Astrocyte (in vitro differentiated cells and primary cell): ENCODE measurements around the gene LTBP2.

ENCODE experiments used
- CTCF ChIP-seq: IDR thresholded peaks from 2 replicates; pipeline ENCODE4 v1.5.1; 2011; ENCODE audit warnings: low read depth, mild to moderate bottlenecking, inconsistent platforms, low read length, moderate library complexity; ENCODE audit not compliant: insufficient read depth
- EZH2 ChIP-seq: IDR thresholded peaks from 2 replicates; pipeline ENCODE4 v1.6.1; 2012; ENCODE audit warnings: mild to moderate bottlenecking, low read length, inconsistent platforms; ENCODE audit not compliant: insufficient read depth

- TF ChIP-seq CTCF, result no peak
- TF ChIP-seq EZH2, result no peak
These were observed 33.9 kb upstream of the LTBP2 start for GRCh38 chr14:74645756-74646470.
